H1 (cell line): ENCODE measurements around the gene HOTAIR. TPM values are rescaled to one million over a fixed set of nuclear protein-coding genes. Genes with fewer than 3 reads are reported as not detected.

Source experiments
- MAX ChIP-seq: IDR thresholded peaks from 2 replicates; pipeline ENCODE4 v1.6.1; 2012; ENCODE audit warnings: inconsistent platforms
- RAD21 ChIP-seq, 2 experiments: IDR thresholded peaks in 1 of 2; conservative IDR thresholded peaks in 1 of 2; 2 replicates each; pipeline ENCODE4 v1.6.1; 2011; ENCODE audit warnings: low read depth in 2 of 2, low read length in 2 of 2, improper control_type of control experiment in 1 of 2, inconsistent platforms in 1 of 2, mild to moderate bottlenecking in 1 of 2, moderate library complexity in 1 of 2
- RFX5 ChIP-seq: IDR thresholded peaks from 2 replicates; pipeline ENCODE4 v1.6.1; 2011; ENCODE audit warnings: low read depth, low read length, improper control_type of control experiment, borderline replicate concordance
- SIN3A ChIP-seq, 2 experiments: IDR thresholded peaks in 1 of 2; conservative IDR thresholded peaks in 1 of 2; 2 replicates each; pipeline ENCODE4 v1.6.1; 2011 to 2012; ENCODE audit warnings: low read length in 2 of 2, improper control_type of control experiment in 1 of 2, low read depth in 1 of 2, mild to moderate bottlenecking in 1 of 2
- polyA plus RNA-seq, 7 experiments: library from polyadenylated mRNA; depleted of rRNA in 3 of 7; stranded (reverse) in 5 of 7; unstranded in 2 of 7; fragments of >200 nt in 5 of 7; fragments of 200-250 nt in 2 of 7; gene quantifications; 1 replicate in 5 of 7; 2 replicates in 1 of 7; 4 replicates in 1 of 7; pipeline versions ENCODE4 v1.2.1 to v1.2.3, GENCODE V29; 2011 to 2013; ENCODE audit warnings: missing spikeins in 2 of 7, mixed read lengths in 2 of 7
- total RNA-seq: library from RNA; stranded (reverse); fragmentation: NEBNext Ultra II Directional; extraction: Animal tissue kit (Norgen Biotek cat#: 25700); gene quantifications from 2 replicates; pipeline ENCODE4 v1.2.1, GENCODE V29; 2021

Gene HOTAIR
- total and polyA plus RNA-seq, 2 of the 8 experiments (the other 6 are each of a cell fraction or from before 2014, with no cell fraction given): not detected

GRCh38 chr12:53938326-53939140 lies 36.2 kb downstream of the HOTAIR start, which contains the start of gene HOXC13 (continued):
- no peak for TF ChIP-seq RFX5
- no peak for TF ChIP-seq RAD21 (IDR thresholded peaks at IDR 0.05 in 1 of 2, conservative IDR thresholded peaks at IDR 0.05 in 1 of 2; ENCODE audit: low read depth in 2 of 2, low read length in 2 of 2)
- 0 out of 4 replicates have a peak, but pooled peaks of 1 of the 2 experiments have one; percentile 47 for TF ChIP-seq SIN3A (conservative IDR thresholded peaks at IDR 0.05 in 1 of 2, IDR thresholded peaks at IDR 0.05 in 1 of 2; ENCODE audit: low read depth in 1 of 2, low read length in 2 of 2)
- peak; percentile 92 for TF ChIP-seq MAX
